ENCODE results near the gene HCRTR1. TPM values are rescaled to one million over a fixed set of nuclear protein-coding genes. Genes with fewer than 3 reads are reported as not detected.

Gene HCRTR1
- total and polyA plus RNA-seq, 2 experiments from 2014 or later: not detected

DNA sequence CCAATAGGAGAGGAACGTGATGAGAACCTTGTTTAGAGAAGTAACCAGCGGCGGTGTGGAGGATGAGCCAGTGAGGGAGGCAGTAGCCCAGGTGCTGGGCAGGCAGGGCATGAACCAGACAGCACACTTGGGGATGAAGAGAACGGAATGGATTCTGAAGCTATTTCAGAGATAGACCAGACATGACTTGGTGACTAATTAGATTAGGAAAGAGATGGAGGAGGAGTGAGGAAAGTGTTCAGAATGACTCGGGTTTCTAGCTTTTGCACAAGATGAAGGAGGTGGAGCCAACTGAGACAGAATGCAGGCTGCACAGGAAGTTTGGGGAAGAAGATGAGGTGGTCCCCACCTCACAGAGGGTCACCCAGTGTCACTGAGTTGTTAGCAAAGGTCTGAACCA, 22.1 kb downstream of the HCRTR1 start:
- Histone ChIP-seq H2AFZ (no peak overlapping the region), H4K20me1 (ENCODE audit: insufficient read depth) (no peaks in the 10 kb centered on the region; the same call in 1 of the 2 replicates), H3K27ac (peak overlapping the region; percentile 65), H3K4me3 (no peak overlapping the region), H3K36me3 (ENCODE audit: low read depth) (no peaks in the 10 kb centered on the region), H3K9ac (peak overlapping the region; percentile 6; the same call in 1 of the 2 replicates), H3K4me2 (ENCODE audit: unreplicated experiment) (peak overlapping the region; percentile 44), H3K27me3 (replicated peaks; ENCODE audit: insufficient read depth) (no peaks in the 10 kb centered on the region), H3K79me2 (ENCODE audit: insufficient read depth) (peaks cover 92% of the 10 kb centered on the region), H3K9me2 (ENCODE audit: insufficient read depth) (no peaks in the 10 kb centered on the region), H3F3A (ENCODE audit: insufficient read depth) (peaks cover 42% of the 10 kb centered on the region), H3K9me3 (ENCODE audit: low read depth) (no peaks in the 10 kb centered on the region), H3K4me1 (ENCODE audit: insufficient read depth) (peaks cover 26% of the 10 kb centered on the region)
- in situ Hi-C loops (cut with MboI): no loop called here
- peak; percentile 90 for DNase-seq
- WGBS, 2 experiments (ENCODE audit: low coverage in 1 of 2, low lambda C conversion rate in 2 of 2, missing lambda C conversion rate in 2 of 2): 50 to 56% methylated on average over 5 of the region's 5 CpGs
- TF ChIP-seq EZH2phosphoT487 (IDR thresholded peaks at IDR 0.05; ENCODE audit: insufficient read depth, low read depth) (no peak), EZH2 (IDR thresholded peaks at IDR 0.05; ENCODE audit: insufficient read depth, poor library complexity, severe bottlenecking) (no peak)

DNA sequence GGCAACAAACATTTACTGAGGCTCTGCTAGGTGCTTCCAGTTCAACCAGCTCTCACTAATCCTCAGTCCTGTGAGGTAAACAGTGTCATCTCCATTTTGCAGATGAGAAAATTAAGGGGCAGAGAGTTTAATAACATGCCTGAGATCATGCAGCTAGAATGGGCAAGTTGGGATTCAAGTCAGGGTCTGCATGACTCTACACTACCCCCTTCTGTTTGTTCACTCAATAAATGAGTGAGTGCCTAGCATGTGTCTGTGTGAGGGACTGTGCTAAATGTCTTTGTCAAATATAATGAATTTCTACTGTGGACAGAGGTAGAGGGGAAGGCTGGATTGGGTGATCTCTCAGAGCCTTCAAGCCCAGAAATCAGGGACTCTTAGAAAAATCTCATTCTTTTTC, 22.7 kb downstream of the HCRTR1 start:
- H3K4me2 ChIP-seq (ENCODE audit: unreplicated experiment): no peak overlapping the region
- in situ Hi-C loops (cut with MboI): no loop called here
- H3K27me3 ChIP-seq (replicated peaks; ENCODE audit: insufficient read depth): no peaks in the 10 kb centered on the region
- H3K4me1 ChIP-seq (ENCODE audit: insufficient read depth): peaks cover 26% of the 10 kb centered on the region
- H3F3A ChIP-seq (ENCODE audit: insufficient read depth): peaks cover 42% of the 10 kb centered on the region
- H3K9me2 ChIP-seq (ENCODE audit: insufficient read depth): no peaks in the 10 kb centered on the region
- H3K4me3 ChIP-seq: no peak overlapping the region
- peak overlapping the region; percentile 6; the same call in 1 of the 2 replicates for H3K9ac ChIP-seq
- DNase-seq: no peak
- no peak overlapping the region for H2AFZ ChIP-seq
- H4K20me1 ChIP-seq (ENCODE audit: insufficient read depth): no peaks in the 10 kb centered on the region; the same call in 1 of the 2 replicates
- H3K9me3 ChIP-seq (ENCODE audit: low read depth): no peaks in the 10 kb centered on the region
- H3K27ac ChIP-seq: peak overlapping the region; percentile 65
- H3K36me3 ChIP-seq (ENCODE audit: low read depth): no peaks in the 10 kb centered on the region
- TF ChIP-seq EZH2phosphoT487 (IDR thresholded peaks at IDR 0.05; ENCODE audit: insufficient read depth, low read depth): no peak
- TF ChIP-seq EZH2 (IDR thresholded peaks at IDR 0.05; ENCODE audit: insufficient read depth, poor library complexity, severe bottlenecking): no peak
- peaks cover 85% of the 10 kb centered on the region for H3K79me2 ChIP-seq (ENCODE audit: insufficient read depth)

DNA sequence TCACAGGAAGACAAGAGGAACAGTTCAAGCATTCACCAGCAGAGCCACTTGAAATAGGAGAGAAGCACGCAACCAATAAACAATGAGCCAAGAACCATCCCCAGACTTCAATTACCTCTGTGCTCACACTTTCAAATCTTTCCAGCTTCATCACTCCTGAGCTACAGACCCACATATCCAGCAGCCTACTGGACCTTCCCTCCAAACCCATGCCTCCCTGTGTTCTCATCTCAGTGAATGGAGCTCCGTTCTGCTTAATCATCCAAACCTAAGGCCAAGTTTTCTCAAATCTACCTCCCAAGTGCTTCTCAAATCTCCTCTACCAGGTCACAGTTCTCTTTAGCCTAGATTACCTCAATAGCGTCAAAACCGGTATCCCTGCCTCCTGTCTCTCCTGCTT, 23.5 kb downstream of the HCRTR1 start:
- Histone ChIP-seq H4K20me1 (ENCODE audit: insufficient read depth) (no peaks in the 10 kb centered on the region), H3K9me3 (ENCODE audit: low read depth) (no peaks in the 10 kb centered on the region), H3K27me3 (replicated peaks; ENCODE audit: insufficient read depth) (no peaks in the 10 kb centered on the region), H3K9me2 (ENCODE audit: insufficient read depth) (no peaks in the 10 kb centered on the region), H3F3A (ENCODE audit: insufficient read depth) (peaks cover 42% of the 10 kb centered on the region), H3K27ac (no peak overlapping the region), H3K4me3 (no peak overlapping the region), H3K4me2 (ENCODE audit: unreplicated experiment) (no peak overlapping the region), H3K9ac (no peak overlapping the region), H3K79me2 (ENCODE audit: insufficient read depth) (peaks cover 84% of the 10 kb centered on the region), H3K4me1 (ENCODE audit: insufficient read depth) (peaks cover 26% of the 10 kb centered on the region), H3K36me3 (ENCODE audit: low read depth) (no peaks in the 10 kb centered on the region), H2AFZ (no peak overlapping the region)
- in situ Hi-C loops (cut with MboI): no loop called here
- WGBS, 2 experiments (ENCODE audit: low coverage in 1 of 2, low lambda C conversion rate in 2 of 2, missing lambda C conversion rate in 2 of 2): 85 to 88% methylated on average over 4 of the region's 4 CpGs
- TF ChIP-seq EZH2 (IDR thresholded peaks at IDR 0.05; ENCODE audit: insufficient read depth, poor library complexity, severe bottlenecking) (no peak), EZH2phosphoT487 (IDR thresholded peaks at IDR 0.05; ENCODE audit: insufficient read depth, low read depth) (no peak)
- DNase-seq: no peak

DNA sequence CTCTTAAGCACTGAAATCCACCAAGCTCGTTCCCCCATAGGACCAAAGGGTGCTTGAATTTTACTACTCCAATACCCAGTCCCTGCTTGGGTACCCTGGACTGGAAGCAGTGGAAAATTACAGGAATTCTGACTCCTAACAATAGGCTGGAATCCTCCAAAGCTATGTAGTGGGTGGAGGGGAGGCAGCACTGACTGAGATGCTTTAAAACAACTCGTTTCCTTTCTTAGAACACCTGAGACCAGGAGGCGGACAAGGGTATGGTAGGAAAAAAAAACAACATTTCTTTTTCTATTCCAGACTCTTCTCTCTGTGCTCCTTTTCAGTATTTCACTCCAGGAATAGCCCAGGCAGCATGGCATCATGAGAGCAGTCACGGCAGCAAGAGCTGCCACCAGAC, 24.9 kb downstream of the HCRTR1 start:
- no peak overlapping the region for H3K9ac ChIP-seq
- no peak overlapping the region for H3K4me3 ChIP-seq
- TF ChIP-seq EZH2phosphoT487 (IDR thresholded peaks at IDR 0.05; ENCODE audit: insufficient read depth, low read depth) (no peak), EZH2 (IDR thresholded peaks at IDR 0.05; ENCODE audit: insufficient read depth, poor library complexity, severe bottlenecking) (no peak)
- no peak overlapping the region for H3K4me2 ChIP-seq (ENCODE audit: unreplicated experiment)
- peaks cover 47% of the 10 kb centered on the region for H3F3A ChIP-seq (ENCODE audit: insufficient read depth)
- no peaks in the 10 kb centered on the region for H3K36me3 ChIP-seq (ENCODE audit: low read depth)
- no peaks in the 10 kb centered on the region for H3K9me3 ChIP-seq (ENCODE audit: low read depth)
- in situ Hi-C loops (cut with MboI): no loop called here
- H3K4me1 ChIP-seq (ENCODE audit: insufficient read depth): peaks cover 26% of the 10 kb centered on the region
- no peaks in the 10 kb centered on the region for H3K27me3 ChIP-seq (replicated peaks; ENCODE audit: insufficient read depth)
- H3K9me2 ChIP-seq (ENCODE audit: insufficient read depth): no peaks in the 10 kb centered on the region
- DNase-seq: no peak
- no peak overlapping the region for H3K27ac ChIP-seq
- WGBS, 2 experiments (ENCODE audit: low coverage in 1 of 2, low lambda C conversion rate in 2 of 2, missing lambda C conversion rate in 2 of 2): 88 to 89% methylated on average over 4 of the region's 4 CpGs
- H3K79me2 ChIP-seq (ENCODE audit: insufficient read depth): peaks cover 73% of the 10 kb centered on the region
- H2AFZ ChIP-seq: no peak overlapping the region
- no peaks in the 10 kb centered on the region for H4K20me1 ChIP-seq (ENCODE audit: insufficient read depth)

DNA sequence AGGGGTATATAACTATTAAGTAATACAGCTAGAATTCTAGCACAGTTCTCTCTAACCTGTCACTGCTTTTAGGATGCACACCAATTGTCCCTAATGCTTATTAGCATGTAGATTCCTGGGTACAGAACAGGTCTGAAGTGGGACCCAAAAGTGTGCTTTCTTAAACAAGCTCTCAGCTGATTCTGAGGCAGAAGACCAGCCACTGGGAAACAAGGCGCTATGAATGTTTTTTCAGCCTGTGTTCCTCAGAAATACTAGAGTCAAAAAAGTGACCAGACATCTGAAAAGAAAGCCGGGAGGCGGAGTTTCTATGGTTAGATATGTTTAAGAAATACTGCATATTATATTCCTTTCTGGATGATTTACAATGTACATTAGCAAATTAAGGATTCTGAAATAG, 25.4 kb downstream of the HCRTR1 start:
- WGBS, 2 experiments (ENCODE audit: low coverage in 1 of 2, low lambda C conversion rate in 2 of 2, missing lambda C conversion rate in 2 of 2): 97 to 98% methylated on average over 3 of the region's 3 CpGs
- in situ Hi-C loops (cut with MboI): no loop called here
- DNase-seq: no peak
- H3F3A ChIP-seq (ENCODE audit: insufficient read depth): peaks cover 47% of the 10 kb centered on the region
- no peak overlapping the region for H3K9ac ChIP-seq
- no peaks in the 10 kb centered on the region for H3K27me3 ChIP-seq (replicated peaks; ENCODE audit: insufficient read depth)
- H3K9me3 ChIP-seq (ENCODE audit: low read depth): no peaks in the 10 kb centered on the region
- H3K27ac ChIP-seq: no peak overlapping the region
- no peaks in the 10 kb centered on the region for H3K9me2 ChIP-seq (ENCODE audit: insufficient read depth)
- no peak for TF ChIP-seq EZH2phosphoT487 (IDR thresholded peaks at IDR 0.05; ENCODE audit: insufficient read depth, low read depth)
- TF ChIP-seq EZH2 (IDR thresholded peaks at IDR 0.05; ENCODE audit: insufficient read depth, poor library complexity, severe bottlenecking): no peak
- no peaks in the 10 kb centered on the region for H4K20me1 ChIP-seq (ENCODE audit: insufficient read depth)
- no peaks in the 10 kb centered on the region for H3K36me3 ChIP-seq (ENCODE audit: low read depth)
- H2AFZ ChIP-seq: no peak overlapping the region
- H3K4me2 ChIP-seq (ENCODE audit: unreplicated experiment): no peak overlapping the region
- H3K4me3 ChIP-seq: no peak overlapping the region; the same call in 1 of the 2 replicates
- peaks cover 67% of the 10 kb centered on the region for H3K79me2 ChIP-seq (ENCODE audit: insufficient read depth)
- peaks cover 26% of the 10 kb centered on the region for H3K4me1 ChIP-seq (ENCODE audit: insufficient read depth)

All from GM23248 (cell line).